GM12878 (cell line): Measurements from ENCODE around the gene PTPRD. TPM values are rescaled to one million over a fixed set of nuclear protein-coding genes. Genes with fewer than 3 reads are reported as not detected.

ENCODE experiments used
- ATAC-seq: fragments of 200-7000 bp; cut with Tn5 transposase; 3 replicates; pipeline ENCODE4 v1.9.1; 2020; ENCODE audit warnings: mild to moderate bottlenecking, moderate library complexity
- BruUV-seq: library from RNA; stranded (reverse); fragments of 400-500 nt; replicated peaks from 2 replicates; lab custom pipeline; 2021; lab: Mats Ljungman, UMichigan
- CTCF ChIA-PET: fragments of 300-600 bp; sonication (Branson Sonifier 250); formaldehyde crosslinking; extraction: SDS; loops from one replicate; lab custom pipeline; 2021; ENCODE audit warnings: inconsistent platforms; lab: Yijun Ruan, JAX
- POLR2A ChIA-PET: fragments of 350-600 bp; formaldehyde crosslinking; extraction: SDS; loops from one replicate; lab custom pipeline; 2021; ENCODE audit warnings: inconsistent platforms; lab: Charles Lee
- RAD21 ChIA-PET: fragments of 300-600 bp; sonication (Branson Sonifier 250); formaldehyde crosslinking; loops from one replicate; lab custom pipeline; 2023; ENCODE audit warnings: antibody characterized with exemption; ENCODE audit not compliant: unreplicated experiment; lab: Charles Lee
- SMC1A ChIA-PET: fragments of 300-600 bp; sonication (Branson Sonifier 250); formaldehyde crosslinking; loops from one replicate; lab custom pipeline; 2023; ENCODE audit not compliant: unreplicated experiment, uncharacterized antibody; lab: Charles Lee
- DNase-seq: peaks from one replicate; pipeline ENCODE4 v3.0.0-alpha.2; 2011; ENCODE audit warnings: low read depth, low spot score
- FAIRE-seq: peaks from 3 replicates; lab custom pipeline; 2011; peaks lifted over from hg19 to GRCh38; lab: Jason Lieb, UNC
- H2AFZ ChIP-seq: 2 replicates; pipeline ENCODE4 v1.6.0; 2011; ENCODE audit warnings: low read depth, low read length, control low read depth; ENCODE audit not compliant: control insufficient read depth
- H3K27ac ChIP-seq: 2 replicates; pipeline ENCODE4 v1.5.1; 2011; ENCODE audit warnings: control low read depth; ENCODE audit not compliant: control insufficient read depth, insufficient read depth
- H3K27me3 ChIP-seq, 2 experiments: replicated peaks in 1 of 2; 2 replicates each; pipeline versions ENCODE4 v1.6.0 to v1.6.1; 2011; ENCODE audit warnings: low read length in 1 of 2; ENCODE audit not compliant: control insufficient read depth in 2 of 2, insufficient read depth in 2 of 2
- H3K36me3 ChIP-seq, 2 experiments: 2 replicates each; pipeline ENCODE4 v1.5.1; 2011; ENCODE audit warnings: low read length in 1 of 2; ENCODE audit not compliant: control insufficient read depth in 2 of 2, insufficient read depth in 2 of 2
- H3K4me1 ChIP-seq: 2 replicates; pipeline ENCODE4 v1.6.1; 2011; ENCODE audit warnings: mild to moderate bottlenecking, low read length, moderate library complexity, mixed read lengths; ENCODE audit not compliant: control insufficient read depth, insufficient read depth
- H3K4me2 ChIP-seq: 2 replicates; pipeline ENCODE4 v1.6.0; 2011; ENCODE audit warnings: control low read depth; ENCODE audit not compliant: control insufficient read depth, insufficient read depth
- H3K4me3 ChIP-seq: fragments of 200-600 bp; sonication (generic); 2 replicates; pipeline ENCODE4 v1.5.1; 2016
- H3K79me2 ChIP-seq: 2 replicates; pipeline ENCODE4 v1.6.0; 2011; ENCODE audit warnings: low read length; ENCODE audit not compliant: control insufficient read depth, insufficient read depth
- H3K9ac ChIP-seq: 2 replicates; pipeline ENCODE4 v1.8.0; 2011; ENCODE audit warnings: low read length, control low read depth, mixed read lengths; ENCODE audit not compliant: control insufficient read depth, insufficient read depth
- H3K9me3 ChIP-seq: replicated peaks from 3 replicates; pipeline ENCODE4 v1.5.1; 2011; ENCODE audit warnings: mild to moderate bottlenecking, low read length; ENCODE audit not compliant: control insufficient read depth, insufficient read depth
- H4K20me1 ChIP-seq: 2 replicates; pipeline ENCODE4 v1.6.0; 2011; ENCODE audit not compliant: control insufficient read depth, insufficient read depth
- BACH1 ChIP-seq: fragments of 450-650 bp; IDR thresholded peaks from 2 replicates; pipeline ENCODE4 v1.6.1; 2017; ENCODE audit warnings: mild to moderate bottlenecking, borderline replicate concordance
- BHLHE40 ChIP-seq, 2 experiments: fragments of 450-650 bp in 1 of 2; IDR thresholded peaks; 2 replicates each; pipeline ENCODE4 v1.6.1; 2011 to 2017; ENCODE audit warnings: low read depth in 2 of 2, borderline replicate concordance in 1 of 2, improper control_type of control experiment in 1 of 2, low read length in 1 of 2, mild to moderate bottlenecking in 1 of 2
- CHD1 ChIP-seq: IDR thresholded peaks from 2 replicates; pipeline ENCODE4 v1.6.1; 2012; ENCODE audit warnings: low read depth, low read length, improper control_type of control experiment
- EP300 ChIP-seq, 2 experiments: fragments of 150-350 bp in 1 of 2; IDR thresholded peaks; 2 replicates each; pipeline ENCODE4 v1.6.1; 2011 to 2012; ENCODE audit warnings: low read depth in 2 of 2, low read length in 2 of 2, borderline replicate concordance in 1 of 2, improper control_type of control experiment in 1 of 2, inconsistent platforms in 1 of 2; ENCODE audit not compliant: control insufficient read depth in 1 of 2
- JUNB ChIP-seq: IDR thresholded peaks from 2 replicates; pipeline ENCODE4 v1.6.1; 2016; ENCODE audit warnings: antibody characterized with exemption, mild to moderate bottlenecking
- KLF5 ChIP-seq: fragments of 450-650 bp; IDR thresholded peaks from 2 replicates; pipeline ENCODE4 v1.6.1; 2014; ENCODE audit warnings: mild to moderate bottlenecking; ENCODE audit not compliant: partially characterized antibody
- MAX ChIP-seq: IDR thresholded peaks from 2 replicates; pipeline ENCODE4 v1.6.1; 2012; ENCODE audit warnings: low read depth, low read length, improper control_type of control experiment
- MXI1 ChIP-seq: fragments of 150-350 bp; IDR thresholded peaks from 2 replicates; pipeline ENCODE4 v1.6.1; 2011; ENCODE audit warnings: low read depth, mild to moderate bottlenecking, inconsistent platforms, low read length, improper control_type of control experiment
- MYB ChIP-seq: fragments of 150-350 bp; IDR thresholded peaks from 2 replicates; pipeline ENCODE4 v1.6.1; 2014; ENCODE audit warnings: mild to moderate bottlenecking, low read depth, low read length, borderline replicate concordance
- NKRF ChIP-seq: fragments of 450-650 bp; conservative IDR thresholded peaks from 2 replicates; pipeline ENCODE4 v1.6.1; 2017; ENCODE audit warnings: mild to moderate bottlenecking, moderate library complexity
- NR2C2 ChIP-seq: IDR thresholded peaks from 2 replicates; pipeline ENCODE4 v1.6.1; 2011; ENCODE audit warnings: borderline replicate concordance, low read depth; ENCODE audit not compliant: control insufficient read depth, insufficient read length
- TBL1XR1 ChIP-seq: IDR thresholded peaks from 2 replicates; pipeline ENCODE4 v1.6.1; 2012; ENCODE audit warnings: low read depth, low read length, improper control_type of control experiment
- YY1 ChIP-seq: IDR thresholded peaks from 2 replicates; pipeline ENCODE4 v1.6.1; 2011; ENCODE audit warnings: low read depth, mild to moderate bottlenecking, low read length
- ZNF687 ChIP-seq: fragments of 450-650 bp; IDR thresholded peaks from 2 replicates; pipeline ENCODE4 v1.6.1; 2017; ENCODE audit warnings: mild to moderate bottlenecking, moderate library complexity
- WGBS: methylation state at CpG from one replicate; pipeline ENCODE4 v1.1.6; 2016; ENCODE audit warnings: low lambda C conversion rate; ENCODE audit not compliant: insufficient replicate concordance, insufficient coverage; ENCODE audit errors: missing lambda C conversion rate; 5-methylcytosine and 5-hydroxymethylcytosine counted together
- in situ Hi-C: fragments of 300-500 bp; cut with MboI; formaldehyde crosslinking; loops from 9 replicates; pipeline ENCODE4 v1.14.3; 2018; ENCODE audit warnings: mixed read lengths
- intact Hi-C: fragments of 100-400 bp; cut with micrococcal nuclease; formaldehyde crosslinking; loops from one replicate; pipeline ENCODE4 v1.14.2; 2022; ENCODE audit not compliant: unreplicated experiment
- polyA plus RNA-seq, 11 experiments: library from polyadenylated mRNA; depleted of rRNA in 4 of 11; unstranded in 6 of 11; stranded (reverse) in 5 of 11; fragments of >200 nt; fragmentation: Nextera tagmentation in 4 of 11; fragmentation: Illumina TruSeq in 1 of 11; extraction: Ambion mirVana in 4 of 11; extraction: Trizol in 1 of 11; gene quantifications; 1 replicate in 1 of 11; 2 replicates in 10 of 11; pipeline versions ENCODE4 v1.2.1 to v1.2.3, GENCODE V29; 2011 to 2016; ENCODE audit warnings: inconsistent platforms in 2 of 11, missing spikeins in 2 of 11, low read depth in 1 of 11
- total RNA-seq, 4 experiments: library from RNA; depleted of rRNA in 3 of 4; stranded (reverse); fragments of >200 nt in 3 of 4; fragmentation: Illumina TruSeq in 1 of 4; extraction: Trizol in 1 of 4; gene quantifications; 2 replicates each; pipeline versions ENCODE4 v1.2.1 to v1.2.3, GENCODE V29; 2013 to 2021

PTPRD gene
- total and polyA plus RNA-seq, 10 of the 15 experiments (the other 5 are each of a cell fraction or from before 2014, with no cell fraction given): under 0.01 to 0.05 (median 0.01) TPM; not detected in 7

- Histone ChIP-seq H3K9me3 (no peaks in the 10 kb centered on the region), H3K27ac (no peak overlapping the region), H3K27me3 (no peaks in the 10 kb centered on the region), H3K4me2 (no peak overlapping the region), H2AFZ (no peak overlapping the region), H3K79me2 (no peaks in the 10 kb centered on the region), H3K36me3 (no peaks in the 10 kb centered on the region), H3K4me1 (no peaks in the 10 kb centered on the region), H3K9ac (no peak overlapping the region), H4K20me1 (no peaks in the 10 kb centered on the region), H3K4me3 (no peak overlapping the region)
- ChIA-PET RAD21 (no interaction called here), CTCF (no interaction called here), SMC1A (no interaction called here), POLR2A (no interaction called here)
- intact Hi-C loops (loop anchor here (10.0 kb wide), 1 partner anchor 60 kb away; no protein-coding TSS in a partner anchor), in situ Hi-C loops (no loop called here)
- no TSS peak for BruUV-seq
- no peak for TF ChIP-seq BACH1
- no peak for TF ChIP-seq BHLHE40 (IDR thresholded peaks at IDR 0.05; ENCODE audit: borderline replicate concordance in 1 of 2, low read depth in 2 of 2, low read length in 1 of 2)
- TF ChIP-seq YY1: no peak
- TF ChIP-seq EP300 (IDR thresholded peaks at IDR 0.05; ENCODE audit: borderline replicate concordance in 1 of 2, control insufficient read depth in 1 of 2, low read depth in 2 of 2, low read length in 2 of 2): no peak
- TF ChIP-seq NKRF: no peak
- TF ChIP-seq MXI1: no peak
- TF ChIP-seq MYB: no peak
- no peak for TF ChIP-seq NR2C2
- TF ChIP-seq TBL1XR1: no peak
- no peak for TF ChIP-seq CHD1
- no peak for TF ChIP-seq ZNF687
- TF ChIP-seq MAX: no peak
- no peak for TF ChIP-seq JUNB
- TF ChIP-seq KLF5: no peak
- FAIRE-seq: no peak
- no peak for DNase-seq
- WGBS: 0% methylated on average over 3 of the region's 3 CpGs
- no peak for ATAC-seq
Measured at GRCh38 chr9:10254338-10254737, 358.5 kb downstream of the PTPRD start.
